ENCODE results near the gene YAF2.
A peak's percentile ranks its signal among the peaks of the same experiment; 100 is the strongest.

DNA sequence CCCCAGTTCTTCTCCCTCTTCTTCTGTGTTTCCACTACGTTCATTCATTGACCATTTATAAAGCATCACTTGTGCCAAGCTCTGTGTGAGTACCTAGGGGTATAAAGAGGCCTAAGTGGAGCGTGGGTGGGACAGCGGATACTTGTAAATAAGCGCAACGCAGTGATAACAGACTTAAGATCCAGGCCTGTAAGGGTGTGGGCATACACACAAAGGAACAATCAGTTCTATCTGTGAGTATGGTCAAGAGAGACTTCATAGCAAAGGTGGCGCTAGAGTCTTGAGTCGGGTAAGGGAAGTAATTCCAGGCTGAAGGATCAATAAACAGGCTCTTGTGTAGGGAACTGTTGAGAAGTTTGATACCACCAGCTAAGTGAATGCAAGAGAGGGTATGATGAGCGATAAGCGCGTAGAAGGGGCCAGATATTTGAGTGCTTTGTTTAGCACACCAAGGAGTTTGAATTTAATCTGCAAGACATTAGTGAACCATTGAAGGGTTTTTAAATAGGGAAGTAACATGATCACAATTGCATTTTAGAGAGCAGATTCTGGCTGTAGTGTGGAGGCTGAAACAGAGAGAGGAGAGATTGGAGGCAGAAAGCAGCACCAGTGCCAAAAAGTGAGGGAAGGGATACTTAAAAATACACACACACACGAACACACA lies 92.4 kb downstream of the YAF2 start:
- TF ChIP-seq ERF (CRISPR knock-in tag; IDR thresholded peaks at IDR 0.05) (no peak), POLR2A (IDR thresholded peaks at IDR 0.05; ENCODE audit: insufficient read depth in 1 of 2, low read depth in 2 of 2, low read length in 2 of 2) (no peak), CBX5 (CRISPR knock-in tag; IDR thresholded peaks at IDR 0.05; ENCODE audit: borderline replicate concordance) (no peak), SNRNP70 (IDR thresholded peaks at IDR 0.05; ENCODE audit: low read depth, low read length) (no peak), CHD2 (IDR thresholded peaks at IDR 0.05; ENCODE audit: low read depth, low read length) (no peak), MTF1 (CRISPR knock-in tag; IDR thresholded peaks at IDR 0.05) (no peak)
- TF ChIP-seq, protein P1, sequence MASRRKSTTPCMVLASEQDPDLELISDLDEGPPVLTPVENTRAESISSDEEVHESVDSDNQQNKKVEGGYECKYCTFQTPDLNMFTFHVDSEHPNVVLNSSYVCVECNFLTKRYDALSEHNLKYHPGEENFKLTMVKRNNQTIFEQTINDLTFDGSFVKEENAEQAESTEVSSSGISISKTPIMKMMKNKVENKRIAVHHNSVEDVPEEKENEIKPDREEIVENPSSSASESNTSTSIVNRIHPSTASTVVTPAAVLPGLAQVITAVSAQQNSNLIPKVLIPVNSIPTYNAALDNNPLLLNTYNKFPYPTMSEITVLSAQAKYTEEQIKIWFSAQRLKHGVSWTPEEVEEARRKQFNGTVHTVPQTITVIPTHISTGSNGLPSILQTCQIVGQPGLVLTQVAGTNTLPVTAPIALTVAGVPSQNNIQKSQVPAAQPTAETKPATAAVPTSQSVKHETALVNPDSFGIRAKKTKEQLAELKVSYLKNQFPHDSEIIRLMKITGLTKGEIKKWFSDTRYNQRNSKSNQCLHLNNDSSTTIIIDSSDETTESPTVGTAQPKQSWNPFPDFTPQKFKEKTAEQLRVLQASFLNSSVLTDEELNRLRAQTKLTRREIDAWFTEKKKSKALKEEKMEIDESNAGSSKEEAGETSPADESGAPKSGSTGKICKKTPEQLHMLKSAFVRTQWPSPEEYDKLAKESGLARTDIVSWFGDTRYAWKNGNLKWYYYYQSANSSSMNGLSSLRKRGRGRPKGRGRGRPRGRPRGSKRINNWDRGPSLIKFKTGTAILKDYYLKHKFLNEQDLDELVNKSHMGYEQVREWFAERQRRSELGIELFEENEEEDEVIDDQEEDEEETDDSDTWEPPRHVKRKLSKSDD (CRISPR knock-in tag; IDR thresholded peaks at IDR 0.05; ENCODE audit: low read depth): no peak
- TF ChIP-seq, protein P2, sequence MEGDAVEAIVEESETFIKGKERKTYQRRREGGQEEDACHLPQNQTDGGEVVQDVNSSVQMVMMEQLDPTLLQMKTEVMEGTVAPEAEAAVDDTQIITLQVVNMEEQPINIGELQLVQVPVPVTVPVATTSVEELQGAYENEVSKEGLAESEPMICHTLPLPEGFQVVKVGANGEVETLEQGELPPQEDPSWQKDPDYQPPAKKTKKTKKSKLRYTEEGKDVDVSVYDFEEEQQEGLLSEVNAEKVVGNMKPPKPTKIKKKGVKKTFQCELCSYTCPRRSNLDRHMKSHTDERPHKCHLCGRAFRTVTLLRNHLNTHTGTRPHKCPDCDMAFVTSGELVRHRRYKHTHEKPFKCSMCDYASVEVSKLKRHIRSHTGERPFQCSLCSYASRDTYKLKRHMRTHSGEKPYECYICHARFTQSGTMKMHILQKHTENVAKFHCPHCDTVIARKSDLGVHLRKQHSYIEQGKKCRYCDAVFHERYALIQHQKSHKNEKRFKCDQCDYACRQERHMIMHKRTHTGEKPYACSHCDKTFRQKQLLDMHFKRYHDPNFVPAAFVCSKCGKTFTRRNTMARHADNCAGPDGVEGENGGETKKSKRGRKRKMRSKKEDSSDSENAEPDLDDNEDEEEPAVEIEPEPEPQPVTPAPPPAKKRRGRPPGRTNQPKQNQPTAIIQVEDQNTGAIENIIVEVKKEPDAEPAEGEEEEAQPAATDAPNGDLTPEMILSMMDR (CRISPR knock-in tag; IDR thresholded peaks at IDR 0.05): peak; percentile 43
- TF ChIP-seq, protein P3, sequence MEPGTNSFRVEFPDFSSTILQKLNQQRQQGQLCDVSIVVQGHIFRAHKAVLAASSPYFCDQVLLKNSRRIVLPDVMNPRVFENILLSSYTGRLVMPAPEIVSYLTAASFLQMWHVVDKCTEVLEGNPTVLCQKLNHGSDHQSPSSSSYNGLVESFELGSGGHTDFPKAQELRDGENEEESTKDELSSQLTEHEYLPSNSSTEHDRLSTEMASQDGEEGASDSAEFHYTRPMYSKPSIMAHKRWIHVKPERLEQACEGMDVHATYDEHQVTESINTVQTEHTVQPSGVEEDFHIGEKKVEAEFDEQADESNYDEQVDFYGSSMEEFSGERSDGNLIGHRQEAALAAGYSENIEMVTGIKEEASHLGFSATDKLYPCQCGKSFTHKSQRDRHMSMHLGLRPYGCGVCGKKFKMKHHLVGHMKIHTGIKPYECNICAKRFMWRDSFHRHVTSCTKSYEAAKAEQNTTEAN (CRISPR knock-in tag; conservative IDR thresholded peaks at IDR 0.05): no peak

All from HepG2 (cell line).